Measurements from ENCODE around the gene TRPM5. TPM values are rescaled to one million over a fixed set of nuclear protein-coding genes. Genes with fewer than 3 reads are reported as not detected.

The TRPM5 gene
- polyA plus RNA-seq, 3 donors = 1.7 to 2.2 (median 2.1) TPM

- DNase-seq (ENCODE audit: low read depth in 3 of 3, low spot score in 2 of 3) = peak; percentile 72 to 83 (median 76)
Measured at GRCh38 chr11:2409126-2409525, 35.2 kb downstream of the TRPM5 start.

DNA sequence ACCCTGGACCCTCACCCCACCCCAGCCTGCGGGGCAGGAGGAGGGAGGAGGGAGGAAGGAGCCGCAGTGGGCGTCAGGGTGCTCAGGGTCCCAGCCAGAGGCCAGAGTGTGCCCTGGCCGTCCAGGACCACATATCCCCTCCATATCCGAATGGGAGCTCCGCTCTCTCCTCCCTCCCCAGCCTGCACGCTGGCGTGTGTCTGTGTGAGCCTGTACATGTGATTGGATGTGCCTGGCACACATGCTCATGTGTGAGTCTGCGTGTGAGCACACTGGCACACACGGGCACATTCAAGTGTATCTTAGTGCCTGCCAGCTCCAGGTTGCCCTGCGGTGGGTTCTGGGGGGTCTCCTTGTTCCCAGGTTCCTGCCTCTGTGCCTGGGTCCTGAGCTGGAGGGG lies 35.6 kb downstream of the TRPM5 start:
- no peak for DNase-seq (ENCODE audit: low read depth in 3 of 3, low spot score in 2 of 3)

DNA sequence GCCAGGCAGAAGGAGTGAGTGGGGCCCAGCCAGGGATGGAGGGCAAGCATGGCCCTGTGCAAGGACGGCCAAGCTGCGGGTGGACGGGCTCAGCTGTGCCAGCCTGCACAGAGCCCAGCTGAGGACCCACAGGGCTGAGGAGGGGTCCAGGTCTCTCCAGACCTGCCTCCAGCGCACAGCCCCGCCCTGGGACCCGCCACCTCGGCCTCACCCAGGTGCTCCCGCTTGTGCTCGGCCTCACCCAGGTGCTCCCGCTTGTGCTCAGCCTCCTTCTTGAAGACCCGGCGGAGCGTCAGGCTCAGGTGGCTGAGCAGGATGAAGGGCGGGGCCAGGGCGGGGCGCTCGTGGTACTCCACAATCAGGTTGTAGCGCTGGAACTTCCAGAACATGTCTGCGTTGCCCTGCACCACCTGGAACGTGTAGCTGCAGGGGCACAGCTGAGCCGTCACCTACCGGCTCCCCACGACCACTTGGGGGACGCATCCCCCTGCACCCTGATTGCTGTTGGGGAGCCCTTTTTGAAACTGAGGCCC lies 37.4 kb downstream of the TRPM5 start:
- no peak for DNase-seq (ENCODE audit: low read depth in 3 of 3, low spot score in 2 of 3)

DNA sequence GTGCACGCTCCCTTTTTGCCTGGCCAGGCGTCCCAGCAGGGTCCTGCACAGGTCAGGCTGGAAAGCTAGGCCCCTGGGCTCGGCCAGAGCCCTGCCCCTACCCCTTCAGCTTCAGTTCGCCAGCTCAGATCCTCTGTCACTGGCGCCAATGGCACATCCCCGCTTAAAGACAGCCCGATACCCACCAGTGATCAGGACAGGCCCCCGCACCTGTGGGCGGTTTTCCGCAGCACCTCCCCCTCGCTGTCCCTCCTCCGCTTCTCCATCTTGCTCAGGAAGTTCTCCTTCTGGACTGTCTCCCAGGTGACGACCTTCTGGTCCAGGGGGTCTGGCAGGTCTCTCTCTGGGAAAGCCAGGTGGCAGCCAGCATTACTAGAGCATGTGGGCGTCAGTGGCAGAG lies 37.9 kb downstream of the TRPM5 start:
- peak in 1 of 3 donors; percentile 54 for DNase-seq (ENCODE audit: low read depth in 3 of 3, low spot score in 2 of 3)

DNA sequence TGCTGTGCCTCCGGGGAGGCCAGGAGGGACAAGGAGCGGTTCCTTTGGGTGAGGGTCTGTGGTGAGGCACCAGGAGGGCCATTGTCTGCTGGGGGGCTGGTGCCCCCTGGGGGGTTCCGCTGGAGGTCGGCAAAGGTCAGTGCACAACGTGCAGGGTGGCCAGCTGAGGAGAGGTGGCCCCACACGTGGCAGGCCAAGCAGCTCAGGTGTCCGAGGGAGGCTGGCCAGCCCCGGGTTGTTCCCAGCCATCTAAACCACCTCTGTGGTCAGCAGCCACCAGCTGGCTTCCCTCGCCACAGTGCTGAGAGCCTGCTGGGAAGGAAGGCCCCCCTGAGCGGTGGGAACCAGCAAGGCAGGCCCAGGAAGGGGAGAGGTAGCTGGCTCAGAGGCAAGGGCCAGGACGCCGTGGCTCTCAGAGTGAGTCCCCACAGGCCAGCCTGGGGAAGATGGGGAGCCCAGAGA lies 39.5 kb downstream of the TRPM5 start:
- no peak for DNase-seq (ENCODE audit: low read depth in 3 of 3, low spot score in 2 of 3)

GRCh38 chr11:2402890-2403645 lies 41.2 kb downstream of the TRPM5 start:
- no peak for DNase-seq (ENCODE audit: low read depth in 3 of 3, low spot score in 2 of 3)

DNA sequence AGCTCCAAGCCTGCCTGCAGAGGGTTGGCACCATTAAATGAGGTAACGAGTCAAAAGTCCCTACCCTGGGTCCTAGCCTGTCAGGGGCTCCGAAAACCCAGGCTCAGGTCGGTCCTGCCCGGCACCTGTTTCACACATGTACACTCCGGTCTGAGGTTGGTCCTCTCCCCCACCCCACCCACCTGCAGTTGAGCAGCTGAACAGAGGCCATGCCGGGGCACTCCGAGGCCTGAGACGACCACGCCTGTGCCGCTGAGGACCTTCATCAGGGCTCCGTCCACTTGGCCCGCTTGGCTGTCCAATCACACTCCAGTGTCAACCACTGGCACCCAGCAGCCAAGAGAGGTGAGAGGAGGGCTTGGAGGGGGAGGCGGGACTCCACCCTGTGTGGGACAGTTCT lies 42.2 kb downstream of the TRPM5 start:
- no peak for DNase-seq (ENCODE audit: low read depth in 3 of 3, low spot score in 2 of 3)

- no peak for DNase-seq (ENCODE audit: low read depth in 3 of 3, low spot score in 2 of 3)
Measured at GRCh38 chr11:2401436-2401984, 42.8 kb downstream of the TRPM5 start.

- DNase-seq (ENCODE audit: low read depth in 3 of 3, low spot score in 2 of 3) = no peak
Measured at GRCh38 chr11:2400762-2401435, 43.4 kb downstream of the TRPM5 start.

GRCh38 chr11:2400069-2400761 lies 44.1 kb downstream of the TRPM5 start, which contains the start of gene TSSC4:
TSSC4 (plus strand) TSS chr11:2400750; CDS start chr11:2402634, 1,884 bp downstream.
- peak; percentile 100 for DNase-seq (ENCODE audit: low read depth in 3 of 3, low spot score in 2 of 3)

DNA sequence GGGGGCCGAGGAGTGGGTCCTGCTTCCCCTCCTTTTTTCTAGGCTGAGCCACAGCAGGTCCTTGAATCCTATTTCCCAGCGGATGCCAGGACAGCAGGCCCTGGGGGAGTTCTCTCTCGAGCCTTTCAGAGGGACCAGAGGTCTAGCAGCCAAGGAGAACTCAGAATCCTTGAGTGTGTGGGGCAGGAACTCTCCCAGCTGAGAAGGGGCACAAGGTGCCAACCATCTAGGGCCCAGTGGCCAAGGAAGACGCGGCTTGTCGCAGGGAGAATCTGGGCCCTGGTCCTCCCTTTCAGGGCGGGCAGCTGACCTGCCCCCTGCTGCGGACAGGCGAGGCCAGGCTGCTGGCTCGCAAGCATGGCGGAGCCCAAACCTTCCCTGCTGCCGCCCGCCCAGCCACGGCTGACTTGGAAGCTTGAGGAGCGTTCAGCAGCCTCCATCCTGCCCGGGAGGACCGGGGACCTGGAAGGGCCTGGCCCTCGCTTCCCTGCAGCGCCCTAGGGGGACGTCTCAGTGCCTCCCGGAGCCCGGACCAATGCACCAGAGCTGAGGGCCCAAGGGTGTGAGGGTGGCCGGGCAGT lies 44.7 kb downstream of the TRPM5 start:
- DNase-seq (ENCODE audit: low read depth in 3 of 3, low spot score in 2 of 3) = no peak

DNA sequence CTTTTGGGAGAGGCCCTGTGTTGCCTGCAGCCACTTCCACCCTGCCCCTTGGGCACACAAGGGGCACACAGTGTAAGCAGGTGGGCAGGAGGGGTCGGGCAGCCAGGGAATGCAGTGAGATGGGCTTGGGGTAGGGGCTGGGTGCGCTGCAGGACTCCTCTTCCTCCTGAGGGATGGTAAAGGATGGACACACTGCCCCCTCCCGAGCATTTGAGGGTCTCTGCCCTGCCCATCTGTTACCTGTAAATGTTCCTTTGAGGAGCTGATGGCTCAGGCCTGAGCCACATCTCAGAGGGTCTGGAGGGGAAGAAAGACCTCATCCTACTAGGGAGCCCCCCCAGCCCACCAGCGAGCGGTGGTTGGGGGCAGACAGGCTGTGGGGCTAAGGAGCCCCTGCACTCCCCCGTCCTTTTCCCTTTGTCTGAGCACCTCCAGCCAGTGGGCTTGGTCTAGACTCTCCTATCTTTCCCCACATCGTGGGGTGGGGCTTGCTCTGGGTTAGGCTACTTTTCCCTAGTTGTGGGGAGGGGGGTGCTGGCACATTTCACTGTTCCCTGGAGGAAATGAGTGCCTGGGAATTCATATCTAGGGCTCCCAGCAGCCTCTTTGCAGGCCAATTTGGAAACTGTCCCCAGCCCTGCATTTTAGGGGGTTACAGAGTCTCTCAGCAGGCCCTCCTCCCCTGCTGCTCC lies 45.5 kb downstream of the TRPM5 start:
- no peak for DNase-seq (ENCODE audit: low read depth in 3 of 3, low spot score in 2 of 3)

DNA sequence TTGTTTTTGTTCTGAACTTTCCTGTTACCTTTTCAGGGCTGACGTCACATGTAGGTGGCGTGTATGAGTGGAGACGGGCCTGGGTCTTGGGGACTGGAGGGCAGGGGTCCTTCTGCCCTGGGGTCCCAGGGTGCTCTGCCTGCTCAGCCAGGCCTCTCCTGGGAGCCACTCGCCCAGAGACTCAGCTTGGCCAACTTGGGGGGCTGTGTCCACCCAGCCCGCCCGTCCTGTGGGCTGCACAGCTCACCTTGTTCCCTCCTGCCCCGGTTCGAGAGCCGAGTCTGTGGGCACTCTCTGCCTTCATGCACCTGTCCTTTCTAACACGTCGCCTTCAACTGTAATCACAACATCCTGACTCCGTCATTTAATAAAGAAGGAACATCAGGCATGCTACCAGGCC lies 47.3 kb downstream of the TRPM5 start:
- no peak for DNase-seq (ENCODE audit: low read depth in 3 of 3, low spot score in 2 of 3)

- DNase-seq (ENCODE audit: low read depth in 3 of 3, low spot score in 2 of 3) = no peak
Measured at GRCh38 chr11:2396471-2396870, 47.8 kb downstream of the TRPM5 start.

DNA sequence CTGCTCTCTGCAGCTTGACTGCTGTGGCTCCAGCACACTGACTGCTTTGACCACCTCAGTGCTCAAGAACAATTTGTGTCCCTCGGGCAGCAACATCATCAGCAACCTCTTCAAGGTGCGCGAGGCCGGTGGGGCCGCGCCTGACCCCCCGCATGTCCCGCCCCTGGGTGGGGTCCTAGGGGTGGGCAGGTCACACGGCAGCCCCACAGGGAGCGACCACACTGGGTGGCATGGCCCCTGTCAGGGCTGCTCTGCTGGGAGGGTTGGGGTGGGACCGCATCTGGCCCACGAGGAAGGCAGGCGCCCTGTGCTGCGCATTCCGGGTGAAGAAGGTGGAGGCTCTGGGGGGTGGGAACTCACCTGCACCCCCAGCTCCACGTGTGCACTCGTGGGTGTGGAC lies 48.5 kb downstream of the TRPM5 start:
- DNase-seq (ENCODE audit: low read depth in 3 of 3, low spot score in 2 of 3) = no peak

DNA sequence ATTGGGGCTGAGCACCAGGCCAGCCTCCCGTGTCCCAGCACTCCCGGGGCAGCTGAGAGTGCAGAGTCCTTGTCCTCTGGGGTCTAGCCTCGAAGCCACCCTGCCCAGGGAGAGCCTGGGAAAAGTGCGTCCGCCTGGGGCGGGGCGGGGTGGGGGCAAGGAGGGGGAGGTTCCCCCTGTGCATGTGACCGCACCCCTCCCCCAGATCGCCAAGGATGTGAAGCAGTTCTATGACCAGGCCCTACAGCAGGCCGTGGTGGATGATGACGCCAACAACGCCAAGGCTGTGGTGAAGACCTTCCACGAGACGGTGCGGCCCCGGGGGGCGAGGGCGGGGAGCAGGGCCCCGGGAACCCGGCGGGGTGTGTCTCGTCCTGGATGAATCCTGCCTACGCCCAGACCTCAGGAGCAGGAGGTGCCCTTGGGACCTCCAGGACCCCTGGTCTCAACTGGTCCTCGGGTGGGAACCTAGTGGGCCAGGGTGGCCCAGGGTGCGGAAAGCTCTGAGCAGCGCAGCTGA lies 49.0 kb downstream of the TRPM5 start:
- no peak for DNase-seq (ENCODE audit: low read depth in 3 of 3, low spot score in 2 of 3)

- DNase-seq (ENCODE audit: low read depth in 3 of 3, low spot score in 2 of 3) = no peak
Measured at GRCh38 chr11:2394818-2395105, 49.6 kb downstream of the TRPM5 start.

Measured in right renal cortex interstitium (tissue), 3 donors.